Measurements from ENCODE around the gene TAS2R50. TPM values are rescaled to one million over a fixed set of nuclear protein-coding genes. Genes with fewer than 3 reads are reported as not detected.

Gene TAS2R50
- total RNA-seq, 3 donors from 2014 or later: 0.92 to 3.7 (median 1.5) TPM

DNA sequence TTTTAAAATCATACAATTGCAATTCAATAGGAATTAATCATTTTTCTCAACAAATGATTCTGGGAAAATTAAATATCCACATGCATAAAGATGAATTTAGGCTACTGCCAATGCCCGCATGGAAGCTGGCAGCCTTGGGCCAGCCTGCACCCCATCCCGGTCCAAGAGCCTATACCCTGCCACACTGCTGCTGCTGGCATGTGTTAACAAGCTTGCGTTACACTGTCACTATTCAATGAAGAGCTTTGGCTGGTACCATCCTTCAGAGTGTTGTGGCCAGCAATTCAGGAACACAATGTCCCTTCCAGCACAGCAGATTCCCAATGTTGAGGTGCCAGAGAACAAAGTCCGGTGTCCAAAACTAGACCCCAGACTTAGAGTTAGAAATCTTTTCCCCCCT, 34.1 kb downstream of the TAS2R50 start:
- no peak overlapping the region for H3K4me3 ChIP-seq
- TF ChIP-seq, protein P1, sequence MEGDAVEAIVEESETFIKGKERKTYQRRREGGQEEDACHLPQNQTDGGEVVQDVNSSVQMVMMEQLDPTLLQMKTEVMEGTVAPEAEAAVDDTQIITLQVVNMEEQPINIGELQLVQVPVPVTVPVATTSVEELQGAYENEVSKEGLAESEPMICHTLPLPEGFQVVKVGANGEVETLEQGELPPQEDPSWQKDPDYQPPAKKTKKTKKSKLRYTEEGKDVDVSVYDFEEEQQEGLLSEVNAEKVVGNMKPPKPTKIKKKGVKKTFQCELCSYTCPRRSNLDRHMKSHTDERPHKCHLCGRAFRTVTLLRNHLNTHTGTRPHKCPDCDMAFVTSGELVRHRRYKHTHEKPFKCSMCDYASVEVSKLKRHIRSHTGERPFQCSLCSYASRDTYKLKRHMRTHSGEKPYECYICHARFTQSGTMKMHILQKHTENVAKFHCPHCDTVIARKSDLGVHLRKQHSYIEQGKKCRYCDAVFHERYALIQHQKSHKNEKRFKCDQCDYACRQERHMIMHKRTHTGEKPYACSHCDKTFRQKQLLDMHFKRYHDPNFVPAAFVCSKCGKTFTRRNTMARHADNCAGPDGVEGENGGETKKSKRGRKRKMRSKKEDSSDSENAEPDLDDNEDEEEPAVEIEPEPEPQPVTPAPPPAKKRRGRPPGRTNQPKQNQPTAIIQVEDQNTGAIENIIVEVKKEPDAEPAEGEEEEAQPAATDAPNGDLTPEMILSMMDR (IDR thresholded peaks at IDR 0.05): no peak
- ATAC-seq (no peak), DNase-seq (no peak)
- H3K36me3 ChIP-seq (ENCODE audit: low read depth): no peaks in the 10 kb centered on the region
- peaks cover 2% of the 10 kb centered on the region for H3K9me3 ChIP-seq
- H3K4me1 ChIP-seq (ENCODE audit: low read depth): no peaks in the 10 kb centered on the region
- intact Hi-C loops (cut with DNase I, micrococcal nuclease): no loop called here

DNA sequence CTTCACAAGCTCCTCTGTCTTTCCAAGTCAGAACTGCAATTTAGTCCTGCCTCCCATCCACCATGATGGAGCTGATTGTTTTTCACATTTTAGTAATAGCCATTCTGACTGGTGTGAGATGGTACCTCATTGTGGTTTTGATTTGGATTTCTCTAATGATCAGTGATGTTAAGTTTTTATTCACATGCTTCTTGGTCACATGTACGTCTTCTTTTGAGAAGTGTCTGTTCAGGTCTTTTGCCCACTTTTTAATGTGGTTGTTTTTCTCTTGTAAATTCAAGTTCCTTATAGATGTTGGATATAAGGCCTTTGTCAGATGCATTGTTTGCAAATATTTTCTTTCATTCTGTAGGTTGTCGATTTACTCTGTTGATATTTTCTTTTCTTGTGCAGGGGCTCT, 43.5 kb downstream of the TAS2R50 start:
- ATAC-seq (no peak), DNase-seq (no peak)
- no peak overlapping the region for H3K4me3 ChIP-seq
- intact Hi-C loops (cut with DNase I, micrococcal nuclease): no loop called here
- no peaks in the 10 kb centered on the region for H3K36me3 ChIP-seq (ENCODE audit: low read depth)
- TF ChIP-seq, protein P1 (IDR thresholded peaks at IDR 0.05): no peak
- H3K4me1 ChIP-seq (ENCODE audit: low read depth): no peaks in the 10 kb centered on the region
- peaks cover 5% of the 10 kb centered on the region for H3K9me3 ChIP-seq

DNA sequence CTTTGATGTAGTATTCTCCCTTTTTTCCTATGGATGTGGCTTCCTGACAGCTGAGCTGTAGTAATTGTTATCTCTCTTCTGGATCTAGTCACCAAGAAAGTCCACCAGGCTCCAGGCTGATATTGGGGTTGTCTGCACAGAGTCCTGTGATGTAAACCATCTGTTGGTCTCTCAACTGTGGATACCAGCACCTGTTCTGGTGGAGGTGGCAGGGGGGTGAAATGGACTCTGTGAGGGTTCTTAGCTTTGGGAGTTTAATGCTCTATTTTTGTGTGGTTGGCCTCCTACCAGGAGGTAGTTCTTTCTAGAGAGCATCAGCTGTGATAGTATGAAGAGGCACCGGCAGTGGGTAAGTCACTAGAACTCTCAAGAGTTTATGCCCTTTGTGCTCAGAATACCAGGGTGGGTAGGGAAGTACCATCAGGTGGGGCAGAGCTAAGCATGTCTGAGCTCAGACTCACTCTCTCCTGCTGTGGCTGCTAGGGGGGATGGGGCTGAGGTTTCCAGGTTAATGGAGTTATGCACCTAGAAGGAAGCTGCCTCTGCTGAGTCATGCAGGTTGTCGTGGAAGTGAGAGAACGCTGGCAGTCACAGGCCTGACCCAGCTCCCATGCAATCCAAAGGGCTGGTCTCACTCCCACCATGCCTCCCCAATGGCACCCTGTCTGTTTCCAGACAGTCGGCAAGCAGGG, 44.6 kb downstream of the TAS2R50 start:
- TF ChIP-seq, protein P1 (IDR thresholded peaks at IDR 0.05): no peak
- Histone ChIP-seq H3K4me1 (ENCODE audit: low read depth) (no peaks in the 10 kb centered on the region), H3K4me3 (no peak overlapping the region), H3K36me3 (ENCODE audit: low read depth) (no peaks in the 10 kb centered on the region), H3K9me3 (peaks cover 4% of the 10 kb centered on the region)
- ATAC-seq (peak; percentile 34), DNase-seq (no peak)
- intact Hi-C loops (cut with DNase I, micrococcal nuclease): no loop called here

DNA sequence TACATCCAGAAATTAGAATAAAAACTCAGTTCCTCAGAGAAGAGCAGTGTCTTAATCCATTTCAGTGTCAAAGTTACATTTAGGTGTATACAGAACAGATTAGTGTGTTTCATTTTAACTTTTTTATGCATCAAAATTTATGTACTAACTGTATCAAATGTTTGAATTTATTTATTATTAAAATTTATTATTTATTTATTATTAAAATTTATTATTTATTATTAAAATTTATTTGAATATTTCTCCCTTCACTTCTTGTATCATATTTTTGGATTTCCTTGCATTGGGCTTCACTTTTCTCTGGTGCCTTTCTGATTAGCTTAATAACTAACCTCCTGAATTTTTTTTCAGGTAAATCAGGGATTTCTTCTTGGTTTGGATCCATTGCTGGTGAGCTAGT, 45.3 kb downstream of the TAS2R50 start:
- ATAC-seq (no peak), DNase-seq (no peak)
- no peaks in the 10 kb centered on the region for H3K9me3 ChIP-seq
- H3K36me3 ChIP-seq (ENCODE audit: low read depth): no peaks in the 10 kb centered on the region
- TF ChIP-seq, protein P1 (IDR thresholded peaks at IDR 0.05): no peak
- no peak overlapping the region for H3K4me3 ChIP-seq
- H3K4me1 ChIP-seq (ENCODE audit: low read depth): no peaks in the 10 kb centered on the region
- intact Hi-C loops (cut with DNase I, micrococcal nuclease): no loop called here

DNA sequence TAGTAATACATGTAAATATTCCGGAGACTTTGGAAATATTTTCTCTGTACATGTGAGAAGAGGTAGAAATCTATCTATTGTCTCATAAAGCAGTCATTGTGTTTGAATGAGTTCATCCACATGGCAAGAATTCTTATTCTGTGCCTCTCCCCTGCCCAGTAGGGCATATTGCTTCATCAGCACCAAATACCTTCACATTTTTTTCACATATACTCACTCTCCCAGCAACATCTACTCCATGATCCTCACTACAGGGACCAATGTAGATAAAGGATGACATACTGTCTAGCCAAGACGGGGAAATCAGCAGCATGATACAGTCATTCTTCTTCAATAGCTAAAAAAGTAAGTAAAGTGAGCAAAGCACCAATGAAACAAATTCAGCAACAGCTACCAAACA, 46.3 kb downstream of the TAS2R50 start:
- no peak overlapping the region for H3K4me3 ChIP-seq
- no peaks in the 10 kb centered on the region for H3K9me3 ChIP-seq
- ATAC-seq: no peak
- no peaks in the 10 kb centered on the region for H3K36me3 ChIP-seq (ENCODE audit: low read depth)
- TF ChIP-seq, protein P1 (IDR thresholded peaks at IDR 0.05): no peak
- intact Hi-C loops (cut with DNase I, micrococcal nuclease): no loop called here
- no peak for DNase-seq
- H3K4me1 ChIP-seq (ENCODE audit: low read depth): no peaks in the 10 kb centered on the region

DNA sequence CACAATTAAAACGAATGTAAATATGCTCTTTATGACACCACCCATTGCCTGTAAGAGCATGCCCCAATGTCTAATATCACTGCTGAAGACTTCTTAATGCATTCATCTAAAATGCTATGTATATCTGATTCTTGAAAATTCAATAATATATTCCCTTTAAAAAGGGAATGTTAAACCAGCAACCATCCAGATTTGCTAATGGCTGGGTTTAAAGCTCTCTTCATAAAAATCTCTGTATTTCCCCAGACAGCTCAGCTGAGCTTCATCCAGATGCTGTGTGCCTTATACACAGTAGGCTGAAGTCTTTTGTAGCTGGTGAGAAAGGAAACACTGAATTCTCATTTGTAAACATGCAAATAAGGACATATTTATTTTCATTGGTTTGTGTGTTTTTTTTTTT, 47.5 kb downstream of the TAS2R50 start, which contains the start of gene TAS2R14:
Gene TAS2R14, minus strand, starts transcription at position 101 of the 400 bp plus-strand sequence. Its CDS starts 56 bp downstream, at position 45.
- ATAC-seq (no peak), DNase-seq (no peak)
- H3K36me3 ChIP-seq (ENCODE audit: low read depth): no peaks in the 10 kb centered on the region
- no peak within 1 kb of the TSS for H3K4me3 ChIP-seq
- TF ChIP-seq, protein P1 (IDR thresholded peaks at IDR 0.05): no peak
- intact Hi-C loops (cut with DNase I, micrococcal nuclease): no loop called here
- no peaks in the 10 kb centered on the region for H3K4me1 ChIP-seq (ENCODE audit: low read depth)
- H3K9me3 ChIP-seq: no peaks in the 10 kb centered on the region

Data from mucosa of descending colon (tissue), 3 donors.